ENCODE measurements around the gene LRMDA.

- no peak for TF ChIP-seq CTCF (IDR thresholded peaks at IDR 0.05)
- TF ChIP-seq POLR2AphosphoS5 (IDR thresholded peaks at IDR 0.05) = peak in 1 of 3 donors; percentile 23
Measured at GRCh38 chr10:75530299-75530698, 98.9 kb downstream of the LRMDA start.

Data from transverse colon (tissue), 4 donors.